Nucleus accumbens (tissue), 56 donors: Measurements from ENCODE around the gene CCDC32.

Source experiments
- DNase-seq, 56 donors: peaks; one replicate each; lab custom pipeline; 2025; lab: John Stamatoyannopoulos, UW

CCDC32 gene

DNA sequence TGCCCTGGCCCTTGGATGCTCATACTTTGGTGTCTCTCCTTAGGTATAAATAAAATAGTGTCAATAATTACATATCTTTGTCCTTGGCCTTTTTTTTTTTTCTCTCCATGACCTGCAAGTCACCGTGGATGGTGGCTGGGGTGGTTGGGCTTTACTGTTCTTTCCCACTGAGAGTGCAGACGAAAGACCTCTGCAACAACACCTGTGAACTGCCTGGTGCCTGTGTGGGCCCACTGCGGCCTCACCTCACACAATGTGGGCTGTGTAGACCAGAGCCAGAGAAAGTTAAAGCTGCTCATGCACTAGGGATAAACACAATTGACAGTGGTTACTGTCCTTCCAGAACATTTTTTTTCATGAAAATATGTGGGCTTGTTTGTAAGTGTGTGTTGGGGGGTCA is 39.0 kb downstream of the CCDC32 start:
- no peak for DNase-seq

DNA sequence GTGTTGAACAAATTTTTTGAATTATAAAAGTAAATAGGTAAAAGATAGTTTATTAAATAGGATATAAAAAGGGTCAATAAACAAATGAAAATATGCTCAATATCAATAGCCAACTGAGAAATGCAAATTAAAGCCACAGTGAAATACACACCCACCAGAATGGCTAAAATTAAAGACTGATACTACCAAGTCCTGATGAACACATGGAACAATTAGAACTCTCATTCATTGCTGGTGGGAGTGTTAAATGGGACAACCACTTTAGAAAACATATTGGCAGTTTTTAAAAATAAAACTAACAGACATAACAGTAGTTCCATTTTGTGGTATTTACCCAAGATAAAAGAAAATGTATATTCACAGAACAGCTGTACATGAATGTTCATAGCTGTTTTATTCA is 41.2 kb downstream of the CCDC32 start:
- DNase-seq = no peak

DNA sequence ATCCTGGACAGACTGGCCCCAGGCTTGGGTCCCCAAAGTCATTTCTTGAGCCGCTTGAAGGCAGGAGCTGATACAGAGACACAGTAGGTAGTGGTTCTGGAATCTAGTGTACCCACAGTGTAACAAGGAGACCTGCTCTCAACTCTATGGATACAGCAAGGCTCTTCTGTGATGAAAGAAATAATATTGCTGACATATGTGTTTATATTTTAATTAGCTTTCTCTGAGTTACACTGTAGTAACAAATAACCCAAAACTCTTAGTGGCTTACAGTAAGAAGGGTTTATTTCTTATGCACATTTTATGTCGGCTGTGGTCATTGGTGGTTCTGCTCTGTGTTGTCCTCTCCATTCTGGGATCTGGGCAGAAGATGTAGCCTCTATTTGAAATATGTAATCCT is 48.5 kb downstream of the CCDC32 start:
- no peak for DNase-seq

DNA sequence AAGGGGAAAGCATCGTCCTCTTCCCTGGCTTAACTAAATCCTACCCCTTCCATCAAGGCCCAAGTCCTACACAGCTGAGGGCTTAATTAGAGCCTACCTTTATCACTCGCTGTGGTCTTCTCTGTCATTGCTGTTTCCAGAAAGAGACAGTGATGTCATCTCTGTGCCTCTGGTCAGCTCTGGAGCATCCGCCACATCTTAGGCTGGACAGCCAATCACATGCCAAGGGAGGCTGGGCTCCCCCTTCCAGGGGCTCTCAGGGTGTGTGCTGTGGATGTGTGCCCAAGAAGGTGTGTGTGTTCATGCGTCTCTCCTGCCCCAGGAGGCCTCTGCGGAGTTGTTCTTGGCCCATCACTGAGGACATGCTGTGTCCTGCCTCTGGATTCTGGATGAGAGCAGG is 51.2 kb downstream of the CCDC32 start:
- DNase-seq = no peak

DNA sequence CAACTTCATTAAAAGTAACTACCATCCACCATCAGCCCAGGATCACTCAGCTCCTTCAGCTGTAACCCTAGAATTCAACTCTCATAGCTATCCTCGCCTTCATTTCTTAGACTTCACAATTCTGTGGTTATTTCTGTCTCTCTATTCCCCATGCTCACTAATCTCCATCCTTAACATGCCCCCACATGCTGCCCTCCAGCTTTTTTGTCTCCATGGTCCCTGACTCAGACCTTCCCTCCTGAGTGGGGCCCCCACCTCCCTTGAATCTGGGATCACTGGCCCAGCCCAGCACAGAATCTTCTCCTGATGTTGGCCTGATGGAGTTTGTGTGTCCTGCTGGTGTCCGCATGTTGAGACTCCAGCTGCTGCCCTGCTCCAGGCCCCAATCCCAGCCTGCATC is 52.4 kb downstream of the CCDC32 start:
- no peak for DNase-seq

DNA sequence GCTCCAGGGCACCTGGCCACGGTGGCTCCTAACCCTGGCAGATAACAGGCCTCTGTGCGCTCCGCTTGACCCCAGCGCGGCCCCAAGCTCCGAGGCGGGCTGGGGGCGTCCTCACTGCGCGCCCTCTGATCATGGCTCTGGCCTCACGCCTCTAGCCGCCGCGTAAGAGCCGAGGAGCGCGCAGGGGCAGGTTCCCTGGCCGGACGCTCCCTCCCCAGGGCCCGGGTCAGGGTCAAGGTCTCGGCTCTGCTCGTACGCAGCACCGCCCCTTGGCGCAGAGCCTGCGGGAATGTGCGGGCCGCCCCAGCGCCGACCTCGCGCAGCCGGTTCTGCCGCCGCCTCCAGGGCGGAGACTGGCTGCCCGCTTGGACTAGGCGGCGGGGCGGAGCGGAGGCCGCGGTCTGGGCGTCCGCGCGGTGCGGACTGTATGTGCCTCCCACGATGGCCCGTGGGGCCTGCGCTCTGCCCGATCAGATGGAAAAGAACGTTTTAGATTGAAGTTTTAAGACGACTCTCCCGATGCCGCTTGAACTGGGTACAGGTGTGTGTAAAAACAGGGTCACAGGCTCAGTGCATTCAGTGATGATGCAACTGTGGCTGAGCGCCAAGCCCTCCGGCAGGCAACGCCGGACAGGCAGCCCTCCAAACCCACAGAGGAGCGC is 53.2 kb downstream of the CCDC32 start:
- peak in 34 of 56 donors; percentile 3 to 60 (median 16) for DNase-seq

DNA sequence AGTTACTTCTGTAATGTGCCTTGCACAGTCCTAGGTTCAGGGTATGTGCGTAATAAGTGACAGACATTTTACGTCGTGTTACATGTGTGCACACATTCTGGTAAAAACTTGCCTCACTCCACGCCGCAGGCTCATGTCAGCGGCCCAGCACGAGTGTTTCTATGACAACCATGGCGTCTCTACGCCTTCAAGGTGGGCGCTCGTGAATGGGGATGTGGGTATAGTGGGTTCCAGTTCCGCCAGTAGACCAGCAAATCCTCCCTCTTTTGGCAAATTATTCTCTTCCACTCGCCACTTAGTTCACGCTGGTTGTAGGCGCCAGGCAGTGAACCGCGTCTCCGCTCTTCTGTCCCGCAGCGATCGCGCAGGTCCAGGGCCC is 53.8 kb downstream of the CCDC32 start:
- DNase-seq = peak in 8 of 56 donors; percentile 2 to 30 (median 20)

DNA sequence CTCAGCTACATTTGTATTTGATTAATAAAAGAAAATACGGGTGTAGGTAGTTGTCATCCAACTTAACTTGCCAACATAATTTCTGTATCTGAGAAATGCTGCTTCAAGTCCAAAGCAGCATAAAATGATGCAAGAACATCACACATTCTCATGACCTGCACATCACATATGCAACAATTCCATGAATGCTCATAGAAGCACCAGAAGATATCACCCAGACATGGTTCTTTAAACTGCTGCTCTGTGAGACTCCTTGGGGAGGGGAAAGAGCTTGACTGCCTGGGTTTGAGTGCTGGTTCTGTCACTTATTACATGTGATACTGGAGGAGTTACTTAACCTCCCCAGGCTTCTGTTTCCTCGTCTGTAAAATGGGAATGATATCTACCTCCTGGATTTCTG is 54.6 kb downstream of the CCDC32 start:
- no peak for DNase-seq

DNA sequence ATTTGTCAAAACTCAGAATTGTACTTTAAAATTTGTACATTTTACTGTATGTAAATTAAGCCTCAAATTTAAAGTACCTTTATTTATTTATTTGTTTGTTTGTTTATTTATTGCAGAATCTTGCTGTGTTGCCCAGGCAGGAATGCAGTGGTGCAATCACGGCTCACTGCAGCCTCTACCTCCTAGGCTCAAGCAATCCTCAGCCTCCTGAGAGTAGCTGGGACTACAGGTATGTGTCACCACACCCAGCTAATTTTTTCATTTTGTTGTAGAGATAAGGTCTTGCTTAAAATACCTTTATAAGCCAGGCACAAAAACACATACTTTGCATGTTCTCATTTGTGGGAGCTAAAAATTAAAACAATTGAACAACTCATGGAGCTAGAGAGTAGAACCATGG is 56.6 kb downstream of the CCDC32 start:
- DNase-seq = no peak

DNA sequence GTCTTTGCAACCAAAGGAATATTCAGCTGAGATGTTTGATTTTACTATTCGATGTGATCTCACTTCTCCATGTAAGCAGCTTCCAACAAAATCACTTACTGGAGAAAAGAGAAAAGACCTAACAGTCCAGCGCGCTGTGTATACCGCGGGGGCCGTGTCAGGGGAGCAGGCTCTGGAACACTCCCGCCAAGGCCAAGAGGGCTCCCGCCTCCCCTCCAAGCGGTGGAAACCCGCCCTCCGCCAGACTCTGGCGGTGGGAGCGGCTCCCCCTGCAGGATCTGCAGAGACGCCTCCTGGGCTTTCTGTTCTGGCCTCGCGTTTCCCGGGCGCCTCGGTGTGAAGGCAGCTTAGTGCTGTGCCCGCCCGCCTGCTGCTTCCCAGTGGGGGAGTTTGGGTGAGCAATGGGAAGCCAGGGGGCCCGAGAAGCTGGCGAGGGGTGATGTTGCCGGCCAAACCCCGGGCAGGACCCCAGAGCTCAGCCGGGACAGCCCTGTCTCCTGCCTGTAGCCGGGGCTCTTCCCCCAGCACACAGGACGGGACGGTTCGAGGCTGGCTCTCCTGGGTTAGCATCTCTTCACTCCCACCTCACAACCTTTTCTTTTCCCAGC is 57.8 kb downstream of the CCDC32 start:
- DNase-seq = peak in 52 of 56 donors; percentile 10 to 83 (median 50)
